AG09319 (cell line): Measurements from ENCODE around the gene MYL5.
"Not testable (repeated sequence)": the region's sequence is repeated elsewhere in the genome, so short reads cannot be mapped to it uniquely, and the experiment has no call there.

Experiments used
- DNase-seq: peaks from one replicate; pipeline ENCODE4 v3.0.0-alpha.2; 2010; ENCODE audit warnings: low read depth; ENCODE audit errors: extremely low read depth
- TF ChIP-seq, protein P1 (sequence below): IDR thresholded peaks from 2 replicates; pipeline ENCODE4 v1.5.1; 2011; ENCODE audit warnings: low read depth, mild to moderate bottlenecking, inconsistent platforms, low read length, moderate library complexity

Gene MYL5

DNA sequence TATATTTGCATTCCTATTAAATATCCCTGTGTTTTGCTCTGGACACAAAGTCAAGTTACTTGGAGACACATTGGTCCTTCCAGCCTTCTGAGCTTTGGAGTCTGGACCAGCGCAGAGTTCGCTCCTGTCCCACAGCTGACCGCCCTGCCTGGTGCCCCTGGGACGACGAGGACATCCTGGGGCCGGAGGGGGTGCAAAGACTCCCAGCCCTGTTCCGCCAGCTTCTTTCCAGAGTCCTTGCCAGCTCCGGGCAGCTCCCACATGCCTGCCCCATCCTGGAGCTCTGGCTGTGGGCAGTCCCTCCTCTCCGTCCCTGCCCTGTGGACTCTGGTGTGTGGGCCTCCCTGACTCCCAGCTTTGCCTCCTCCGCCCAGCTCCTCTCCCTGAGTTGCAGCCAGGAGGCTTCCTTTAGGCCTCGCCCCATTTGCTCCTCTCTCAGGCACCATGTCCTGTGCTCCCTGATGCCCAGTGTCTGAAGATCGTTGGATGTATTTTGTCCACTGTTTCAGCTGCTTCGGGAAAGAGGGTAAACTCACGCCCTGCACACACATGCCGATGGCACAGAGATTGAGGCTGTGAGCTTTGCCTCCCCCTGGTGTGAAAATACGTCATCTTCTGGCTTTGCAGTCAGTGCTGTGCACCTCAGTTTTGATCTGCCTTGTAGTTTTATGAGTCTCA is 26.4 kb downstream of the MYL5 start:
- no peak for DNase-seq
- TF ChIP-seq, protein P1, sequence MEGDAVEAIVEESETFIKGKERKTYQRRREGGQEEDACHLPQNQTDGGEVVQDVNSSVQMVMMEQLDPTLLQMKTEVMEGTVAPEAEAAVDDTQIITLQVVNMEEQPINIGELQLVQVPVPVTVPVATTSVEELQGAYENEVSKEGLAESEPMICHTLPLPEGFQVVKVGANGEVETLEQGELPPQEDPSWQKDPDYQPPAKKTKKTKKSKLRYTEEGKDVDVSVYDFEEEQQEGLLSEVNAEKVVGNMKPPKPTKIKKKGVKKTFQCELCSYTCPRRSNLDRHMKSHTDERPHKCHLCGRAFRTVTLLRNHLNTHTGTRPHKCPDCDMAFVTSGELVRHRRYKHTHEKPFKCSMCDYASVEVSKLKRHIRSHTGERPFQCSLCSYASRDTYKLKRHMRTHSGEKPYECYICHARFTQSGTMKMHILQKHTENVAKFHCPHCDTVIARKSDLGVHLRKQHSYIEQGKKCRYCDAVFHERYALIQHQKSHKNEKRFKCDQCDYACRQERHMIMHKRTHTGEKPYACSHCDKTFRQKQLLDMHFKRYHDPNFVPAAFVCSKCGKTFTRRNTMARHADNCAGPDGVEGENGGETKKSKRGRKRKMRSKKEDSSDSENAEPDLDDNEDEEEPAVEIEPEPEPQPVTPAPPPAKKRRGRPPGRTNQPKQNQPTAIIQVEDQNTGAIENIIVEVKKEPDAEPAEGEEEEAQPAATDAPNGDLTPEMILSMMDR, result no peak

DNA sequence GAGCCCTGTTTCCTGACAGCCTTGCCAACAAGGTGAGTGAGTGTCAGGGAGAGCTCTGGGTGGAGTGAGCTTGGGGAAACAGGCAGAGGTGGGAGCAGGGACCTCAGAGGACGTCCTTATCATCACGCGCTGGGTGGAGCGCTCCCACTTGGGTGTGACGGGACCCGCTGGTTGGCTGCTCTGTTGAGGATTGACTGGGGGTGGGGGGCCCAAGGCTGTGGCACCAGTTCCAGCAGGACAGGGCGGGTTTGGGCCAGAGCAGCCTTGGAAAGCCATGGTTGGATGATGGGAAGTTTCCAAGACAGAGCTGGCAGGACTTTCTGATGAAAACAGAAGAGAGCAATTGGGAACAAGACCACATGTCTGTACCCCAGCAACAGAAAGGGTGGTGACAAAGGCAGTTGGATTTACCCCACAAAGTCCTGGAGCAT is 28.3 kb downstream of the MYL5 start:
- no peak for DNase-seq
- TF ChIP-seq, protein P1, result no peak

DNA sequence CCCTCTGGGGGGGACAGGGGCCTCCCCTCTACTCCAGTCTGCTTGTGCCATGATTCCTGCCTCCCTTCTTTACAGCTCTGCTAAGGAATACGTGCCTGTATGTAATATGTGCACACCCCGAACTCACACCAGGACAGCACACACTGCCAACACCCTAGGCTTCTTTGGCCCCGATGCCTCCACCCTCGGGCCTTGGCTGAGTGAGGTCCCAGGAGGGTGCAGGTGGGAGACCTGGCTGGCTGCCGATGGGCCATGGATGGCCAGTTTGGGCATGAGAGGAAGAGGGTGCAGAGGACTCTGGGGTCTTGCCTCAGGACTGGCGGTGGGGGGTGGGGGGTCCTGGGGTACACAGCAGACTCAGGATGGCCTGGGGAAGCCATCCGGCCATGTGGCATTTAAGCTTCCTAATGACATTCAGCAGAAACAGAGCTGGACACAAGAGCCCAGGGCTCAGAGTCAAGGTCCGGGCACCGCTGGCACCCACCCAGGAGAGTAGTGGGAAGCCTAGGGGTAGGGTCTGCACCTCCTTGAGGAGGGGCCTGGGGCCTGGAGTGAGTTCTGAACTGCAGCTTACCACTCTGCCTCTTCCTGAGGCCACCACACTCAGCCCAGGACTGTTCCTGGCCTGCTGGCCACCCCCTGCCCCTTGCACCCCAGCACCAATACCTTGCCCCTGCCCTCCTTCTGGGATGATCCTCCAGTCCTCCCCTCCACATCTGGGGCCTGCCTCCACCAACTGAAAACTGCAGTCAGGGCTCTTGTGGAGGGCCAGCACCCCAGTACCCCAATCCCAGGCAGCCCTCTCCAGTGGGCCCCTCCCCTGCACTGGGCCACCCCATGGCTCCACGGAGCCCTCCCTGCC is 29.2 kb downstream of the MYL5 start:
- TF ChIP-seq, protein P1, result no peak
- DNase-seq, result no peak

DNA sequence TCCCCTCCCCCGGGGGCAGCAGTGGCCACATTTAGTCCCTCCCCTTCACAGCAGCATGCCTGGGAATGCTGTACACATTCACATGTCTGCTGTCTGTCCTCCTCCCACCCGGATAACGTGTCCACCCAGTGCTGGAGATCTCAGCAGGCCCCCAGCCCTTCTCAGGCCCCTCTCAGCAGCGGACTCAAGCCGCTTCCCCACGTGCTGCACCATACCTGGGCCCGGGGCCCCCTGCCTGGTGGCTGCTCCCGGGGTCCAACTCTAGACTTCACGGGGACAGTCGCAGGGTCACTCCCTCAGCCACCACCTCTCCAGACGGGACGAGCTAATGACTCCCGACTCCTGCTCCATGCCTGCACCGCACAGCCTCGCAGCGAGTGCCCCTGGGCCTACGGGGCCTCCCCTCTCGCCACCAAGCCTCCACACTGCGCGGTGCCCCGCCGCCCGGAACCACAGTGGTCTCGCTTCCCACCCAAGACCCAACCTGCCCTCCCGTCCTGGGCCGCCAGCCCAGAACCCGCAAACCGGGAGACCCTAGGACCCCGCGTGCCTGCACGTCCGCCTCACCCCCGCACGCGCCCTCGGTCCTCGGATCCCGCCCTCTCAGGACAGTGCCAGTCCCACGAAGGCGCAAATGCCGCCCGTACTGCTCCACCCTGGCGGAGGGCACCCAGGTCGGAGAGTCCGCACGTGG is 30.0 kb downstream of the MYL5 start:
- TF ChIP-seq, protein P1, result no peak
- no peak for DNase-seq

DNA sequence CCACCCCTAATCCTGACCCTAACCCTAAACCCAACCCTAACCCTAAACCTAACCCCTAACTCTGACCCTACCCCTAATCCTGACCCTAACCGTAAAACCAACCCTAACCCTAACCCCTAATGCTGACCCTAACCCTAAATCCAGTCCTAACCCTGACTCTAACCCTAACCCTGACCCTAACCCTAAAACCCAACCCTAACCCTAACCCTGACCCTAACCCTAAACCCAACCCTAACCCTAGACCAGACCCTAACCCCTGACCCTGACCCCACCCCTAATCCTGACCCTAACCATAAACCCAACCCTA is 30.6 kb downstream of the MYL5 start:
- TF ChIP-seq, protein P1, result no peak
- no peak for DNase-seq

DNA sequence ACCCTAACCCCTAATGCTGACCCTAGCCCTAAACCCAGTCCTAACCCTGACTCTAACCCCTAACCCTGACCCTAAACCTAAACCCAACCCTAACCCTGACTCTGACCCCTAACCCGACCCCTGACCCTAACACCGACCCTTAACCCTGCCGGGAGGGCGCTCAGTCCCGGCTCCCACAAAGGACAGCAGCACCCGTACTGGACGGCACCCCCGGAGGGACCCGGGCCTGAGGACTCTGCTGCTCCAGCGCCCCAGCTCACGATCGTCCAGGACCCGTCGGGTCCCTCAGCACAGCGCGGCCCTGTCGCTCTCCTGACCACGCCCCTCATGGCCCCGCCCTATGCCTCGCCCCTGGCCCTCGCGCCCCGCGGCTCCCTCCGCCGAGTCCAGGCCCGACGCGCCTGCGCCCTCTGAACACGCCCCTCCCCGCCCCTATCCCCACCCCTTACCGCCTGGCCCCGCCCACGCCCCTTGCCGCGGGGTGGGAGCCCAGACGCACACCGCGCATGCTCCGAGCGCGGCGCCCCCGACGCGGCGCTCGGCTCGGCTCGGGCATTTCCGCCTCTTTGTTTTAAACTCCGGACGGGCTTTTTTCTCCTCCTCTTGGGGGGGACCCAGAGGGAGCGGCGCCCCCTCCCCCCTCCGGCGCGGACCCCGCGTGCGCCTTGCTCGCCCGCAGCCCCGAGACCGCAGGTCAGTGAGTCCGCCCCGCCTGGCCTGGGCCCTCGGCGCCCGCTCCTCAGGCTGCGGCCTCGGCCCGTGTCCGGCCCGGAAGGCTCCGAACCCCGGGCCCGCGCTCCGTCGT is 31.1 kb downstream of the MYL5 start, which contains the start of gene PCGF3:
TSS of gene PCGF3 (plus strand) at position 555 of the 805 bp plus-strand sequence. CDS start 27,849 bp downstream, outside the sequence.
- peak; percentile 89 for DNase-seq
- TF ChIP-seq, protein P1, result no peak

DNA sequence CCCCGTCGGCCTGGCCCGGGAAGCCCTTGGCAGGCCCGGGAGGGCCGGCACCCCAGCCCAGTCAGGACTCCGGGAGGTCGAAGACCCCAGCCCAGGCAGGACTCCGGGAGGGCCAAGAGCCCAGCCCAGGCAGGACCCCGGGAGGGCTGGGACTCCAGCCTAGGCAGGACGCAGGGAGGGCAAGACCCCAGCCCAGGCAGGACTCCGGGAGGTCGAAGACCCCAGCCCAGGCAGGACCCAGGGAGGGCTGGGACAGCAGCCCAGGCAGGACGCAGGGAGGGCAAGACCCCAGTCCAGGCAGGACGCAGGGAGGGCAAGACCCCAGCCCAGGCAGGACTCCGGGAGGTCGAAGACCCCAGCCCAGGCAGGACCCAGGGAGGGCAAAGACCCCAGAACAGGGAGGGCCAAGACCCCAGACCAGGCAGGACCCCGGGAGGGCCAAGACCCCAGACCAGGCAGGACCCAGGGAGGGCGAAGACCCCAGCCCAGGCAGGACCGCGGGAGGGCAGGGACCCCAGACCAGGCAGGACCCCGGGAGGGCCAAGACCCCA is 31.8 kb downstream of the MYL5 start:
- not testable (repeated sequence) for DNase-seq
